ENCODE data around the gene NCAN.
"Not testable (repeated sequence)": the region's sequence is repeated elsewhere in the genome, so short reads cannot be mapped to it uniquely, and the experiment has no call there.

Gene NCAN

GRCh38 chr19:19226204-19226603, 14.4 kb downstream of the NCAN start:
- no peak for DNase-seq

DNA sequence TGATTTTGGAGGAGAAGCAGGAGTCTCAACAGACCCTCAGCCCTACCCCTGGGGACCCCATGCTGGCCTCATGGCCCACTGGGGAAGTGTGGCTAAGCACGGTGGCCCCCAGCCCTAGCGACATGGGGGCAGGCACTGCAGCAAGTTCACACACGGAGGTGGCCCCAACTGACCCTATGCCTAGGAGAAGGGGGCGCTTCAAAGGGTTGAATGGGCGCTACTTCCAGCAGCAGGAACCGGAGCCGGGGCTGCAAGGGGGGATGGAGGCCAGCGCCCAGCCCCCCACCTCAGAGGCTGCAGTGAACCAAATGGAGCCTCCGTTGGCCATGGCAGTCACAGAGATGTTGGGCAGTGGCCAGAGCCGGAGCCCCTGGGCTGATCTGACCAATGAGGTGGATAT, 14.9 kb downstream of the NCAN start:
- DNase-seq, result no peak

DNA sequence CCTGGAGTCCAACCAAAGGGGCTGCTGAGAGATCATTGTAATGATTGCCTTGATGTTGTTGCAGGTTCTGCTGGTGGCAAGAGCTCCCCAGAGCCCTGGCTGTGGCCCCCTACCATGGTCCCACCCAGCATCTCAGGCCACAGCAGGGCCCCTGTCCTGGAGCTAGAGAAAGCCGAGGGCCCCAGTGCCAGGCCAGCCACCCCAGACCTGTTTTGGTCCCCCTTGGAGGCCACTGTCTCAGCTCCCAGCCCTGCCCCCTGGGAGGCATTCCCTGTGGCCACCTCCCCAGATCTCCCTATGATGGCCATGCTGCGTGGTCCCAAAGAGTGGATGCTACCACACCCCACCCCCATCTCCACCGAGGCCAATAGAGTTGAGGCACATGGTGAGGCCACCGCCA, 15.5 kb downstream of the NCAN start:
- DNase-seq, result no peak

DNA sequence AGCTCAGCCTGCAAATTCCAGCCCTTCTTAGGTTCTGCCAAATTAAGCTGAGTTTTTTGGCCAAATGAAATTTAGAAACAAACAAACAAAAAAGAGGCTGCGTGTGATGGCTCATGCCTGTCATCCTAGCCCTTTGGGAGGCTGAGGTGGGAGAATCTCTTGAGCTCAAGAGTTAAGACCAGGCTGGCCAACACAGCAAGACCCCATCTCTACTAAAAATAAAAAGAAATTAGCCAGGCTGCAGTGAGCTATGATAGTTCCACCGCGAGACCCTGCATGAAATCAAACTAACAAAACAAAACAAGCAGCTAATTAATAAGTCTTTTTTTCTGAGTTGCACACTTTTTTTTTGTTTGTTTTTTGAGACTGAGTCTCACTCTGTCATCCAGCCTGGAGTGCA, 17.9 kb downstream of the NCAN start:
- no peak for DNase-seq

- DNase-seq, result no peak
Observed at GRCh38 chr19:19230999-19231398, 19.2 kb downstream of the NCAN start.

DNA sequence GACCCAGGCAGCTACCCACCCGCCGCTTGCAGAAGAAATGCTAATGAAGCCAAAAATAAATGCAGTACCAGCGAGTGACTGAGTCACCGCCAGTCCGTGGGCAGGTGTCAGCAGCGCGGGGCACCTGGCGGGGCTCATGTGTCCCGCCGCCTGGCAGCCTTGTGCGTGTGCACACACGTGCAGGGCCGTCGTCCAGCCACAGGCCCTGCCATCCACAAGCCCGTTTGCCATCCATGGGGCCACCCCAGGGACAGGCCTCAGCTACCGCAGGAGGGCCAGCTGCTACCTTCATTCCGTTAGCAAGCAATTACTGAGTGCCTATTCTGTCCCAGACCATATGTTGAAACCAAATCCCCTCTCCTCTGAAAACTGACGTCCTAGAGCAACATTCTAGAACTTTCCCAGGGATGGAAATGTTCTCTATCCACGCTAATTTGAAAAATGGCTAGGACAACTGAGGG, 20.5 kb downstream of the NCAN start:
- no peak for DNase-seq

DNA sequence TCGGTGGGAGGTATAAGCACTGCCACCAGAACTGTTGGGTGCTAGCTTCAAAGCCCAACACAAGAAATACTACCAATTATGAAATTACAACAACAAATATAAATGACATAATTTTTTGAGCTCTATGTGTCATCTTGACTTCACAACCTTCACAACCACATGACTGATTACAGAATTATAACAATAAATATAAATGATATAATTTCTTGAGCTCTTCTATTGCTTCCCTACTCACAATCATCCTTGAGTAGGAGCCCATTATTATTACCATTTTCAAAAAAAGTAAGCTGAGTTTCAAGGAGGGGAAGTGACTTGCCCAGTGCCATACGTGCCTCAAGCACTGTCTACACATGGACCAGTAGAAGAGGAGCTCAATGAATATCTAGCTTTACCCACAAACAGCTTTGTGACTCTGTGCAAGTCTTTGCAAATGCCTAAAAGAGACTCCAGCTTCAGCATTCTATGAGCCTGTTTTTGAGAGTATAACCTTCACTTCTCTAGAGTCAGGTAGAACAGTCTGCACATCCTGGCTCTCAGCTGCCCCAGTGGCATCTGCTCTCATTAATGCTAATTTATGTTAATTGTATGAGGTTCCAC, 22.6 kb downstream of the NCAN start:
- DNase-seq, result no peak

DNA sequence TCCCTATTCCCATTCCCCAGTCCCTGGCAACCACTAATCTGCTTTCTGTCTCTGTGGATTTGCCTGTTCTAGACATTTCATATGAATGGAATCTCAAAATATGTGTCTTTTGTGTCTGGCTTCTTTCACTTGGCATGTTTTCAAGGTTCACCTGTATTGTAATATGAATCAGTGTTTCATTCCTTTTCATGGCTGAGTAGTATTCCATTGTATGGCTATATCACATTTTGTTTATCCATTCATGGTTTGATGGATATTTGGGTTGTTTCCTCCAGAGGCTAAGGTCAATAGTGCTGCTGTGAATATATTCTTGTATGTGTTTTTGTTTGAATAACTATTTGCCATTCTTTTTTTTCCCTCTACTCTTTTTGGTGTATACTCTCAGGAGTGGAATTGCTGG, 24.4 kb downstream of the NCAN start:
- no peak for DNase-seq

DNA sequence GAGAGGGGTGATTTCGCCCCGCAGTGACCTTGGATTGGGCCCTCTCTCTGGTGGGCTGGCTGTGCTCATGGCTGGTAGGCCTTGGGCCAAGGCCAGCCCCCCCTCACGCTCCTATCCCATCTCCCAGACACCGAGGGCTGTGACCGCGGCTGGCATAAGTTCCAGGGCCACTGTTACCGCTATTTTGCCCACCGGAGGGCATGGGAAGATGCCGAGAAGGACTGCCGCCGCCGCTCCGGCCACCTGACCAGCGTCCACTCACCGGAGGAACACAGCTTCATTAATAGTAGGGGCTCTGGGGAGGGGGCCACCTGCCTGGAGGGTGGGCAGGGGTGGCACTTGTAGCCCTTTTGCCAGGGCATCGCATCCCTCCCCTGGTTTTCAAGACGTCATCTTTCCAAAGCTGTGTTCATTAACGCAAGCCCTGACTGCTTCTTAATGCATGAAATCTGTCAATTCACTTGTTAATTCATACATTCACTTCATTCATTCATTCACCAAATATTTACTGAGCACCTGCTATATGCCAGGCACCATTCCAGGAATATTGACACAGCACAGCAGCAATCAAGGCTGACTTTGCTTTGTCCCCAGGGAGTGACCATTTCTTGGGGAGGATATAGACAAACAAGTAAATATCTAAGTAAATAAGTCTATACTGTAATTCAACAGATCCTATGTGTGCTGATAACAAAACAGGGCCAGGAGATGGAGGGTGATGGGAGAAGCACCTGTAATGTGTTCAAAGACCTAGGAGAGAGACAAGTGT, 26.6 kb downstream of the NCAN start:
- no peak for DNase-seq

GRCh38 chr19:19239675-19240074, 27.9 kb downstream of the NCAN start:
- no peak for DNase-seq

DNA sequence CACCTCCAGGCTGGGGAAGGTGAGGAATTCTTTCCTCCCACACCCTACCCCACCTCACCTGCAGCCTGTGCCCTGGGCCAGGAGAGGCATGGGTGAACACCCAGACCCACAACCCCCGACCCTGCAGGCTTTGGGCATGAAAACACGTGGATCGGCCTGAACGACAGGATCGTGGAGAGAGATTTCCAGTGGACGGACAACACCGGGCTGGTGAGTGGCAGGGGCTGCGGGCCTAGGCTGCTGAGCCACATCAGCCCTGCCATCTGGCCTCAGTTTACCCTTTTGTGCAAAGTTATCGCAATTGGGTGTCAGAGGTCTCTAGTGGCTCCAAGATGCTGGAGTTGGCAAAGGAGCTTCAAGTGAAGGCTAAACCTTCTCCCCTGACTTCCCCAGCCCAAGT, 28.7 kb downstream of the NCAN start:
- DNase-seq, result no peak

DNA sequence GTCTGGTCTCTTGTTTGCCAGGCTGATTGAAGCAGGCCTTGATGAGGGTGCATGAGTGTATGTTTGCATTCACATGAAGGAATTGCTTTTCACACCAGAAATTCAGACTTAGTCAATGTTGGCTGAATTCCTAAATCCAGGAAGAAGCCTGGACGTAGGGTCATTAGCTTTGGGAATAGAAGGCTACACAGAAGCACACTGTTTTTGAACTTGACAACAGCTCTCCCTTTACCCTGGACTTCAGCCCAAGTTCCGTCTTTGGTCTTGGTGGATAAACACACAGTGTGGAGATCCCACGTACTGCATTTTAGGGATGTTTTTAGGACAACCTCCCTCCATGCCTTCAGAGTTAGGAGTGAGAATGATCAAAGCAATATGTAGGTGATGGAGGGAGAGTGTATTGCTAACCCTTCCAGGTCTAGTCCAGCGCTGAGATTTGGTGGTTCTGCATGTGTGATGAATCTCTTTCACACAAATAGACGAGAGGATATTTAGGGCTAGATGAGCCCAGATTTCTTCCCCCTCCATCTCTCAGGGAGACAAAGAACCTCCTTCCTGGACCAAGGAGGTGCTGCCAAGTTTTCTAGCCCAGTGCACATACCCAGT, 38.5 kb downstream of the NCAN start:
- DNase-seq, result no peak

DNA sequence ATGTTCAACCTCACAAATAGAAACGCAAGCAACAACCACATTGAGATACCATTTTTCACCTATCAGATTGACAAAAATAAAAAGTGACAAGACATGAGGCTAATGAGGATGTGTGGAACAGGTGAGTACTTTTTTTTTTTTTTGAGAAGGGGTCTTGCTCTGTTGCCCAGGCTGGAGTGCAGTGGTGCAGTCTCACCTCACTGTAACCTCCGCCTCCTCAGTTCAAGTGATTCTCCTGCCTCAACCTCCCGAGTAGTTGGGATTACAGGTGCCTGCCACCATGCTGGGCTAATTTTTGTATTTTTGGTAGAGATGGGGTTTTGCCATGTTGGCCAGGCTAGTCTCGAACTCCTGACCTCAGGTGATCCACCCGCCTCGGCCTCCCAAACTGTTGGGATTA, 41.7 kb downstream of the NCAN start:
- DNase-seq, result not testable (repeated sequence)

DNA sequence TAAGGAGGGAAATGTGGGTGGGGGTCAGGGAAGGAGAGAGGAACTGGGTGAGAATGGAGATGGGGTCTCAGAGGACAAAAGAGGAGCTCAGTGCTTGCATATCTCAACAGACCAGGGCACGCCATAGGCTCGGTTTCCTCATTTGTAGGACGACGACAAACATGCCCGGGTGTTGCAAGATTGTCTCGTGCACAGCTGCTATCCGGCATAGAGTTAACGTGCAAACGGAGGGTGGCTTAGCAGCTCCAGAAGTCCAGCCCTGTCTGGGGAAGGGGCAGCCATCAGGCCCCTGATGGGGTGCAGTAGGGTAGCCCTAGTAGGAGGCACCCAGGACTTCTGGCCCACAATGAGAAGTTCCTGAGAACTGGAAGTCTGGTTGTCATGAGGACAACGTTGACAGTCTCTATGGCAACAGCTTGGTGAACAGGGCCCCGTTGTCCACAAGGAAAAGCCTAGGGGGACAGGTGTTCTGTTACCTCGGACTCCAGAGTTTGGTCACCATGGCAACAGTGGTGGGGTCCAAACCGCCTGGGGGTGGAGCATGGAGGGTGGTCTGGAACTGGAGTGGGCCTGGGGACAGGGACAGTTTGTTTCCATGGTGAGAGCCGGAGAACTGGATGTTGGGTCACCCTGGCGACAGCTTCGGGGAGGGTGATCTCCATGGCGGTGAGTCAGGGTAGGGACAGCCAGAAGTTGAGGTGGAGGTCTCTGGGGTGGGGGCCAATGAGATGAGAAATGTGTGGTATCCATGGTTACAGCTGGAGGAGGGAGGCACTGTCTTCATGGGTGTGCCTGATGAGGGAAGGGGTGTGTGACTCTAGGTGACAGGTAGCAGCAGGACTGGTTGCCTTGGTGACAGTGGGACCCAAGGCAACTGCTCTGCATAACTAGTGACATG, 44.6 kb downstream of the NCAN start:
- DNase-seq, result peak; percentile 20

GRCh38 chr19:19257137-19257536, 45.4 kb downstream of the NCAN start:
- DNase-seq, result no peak

DNA sequence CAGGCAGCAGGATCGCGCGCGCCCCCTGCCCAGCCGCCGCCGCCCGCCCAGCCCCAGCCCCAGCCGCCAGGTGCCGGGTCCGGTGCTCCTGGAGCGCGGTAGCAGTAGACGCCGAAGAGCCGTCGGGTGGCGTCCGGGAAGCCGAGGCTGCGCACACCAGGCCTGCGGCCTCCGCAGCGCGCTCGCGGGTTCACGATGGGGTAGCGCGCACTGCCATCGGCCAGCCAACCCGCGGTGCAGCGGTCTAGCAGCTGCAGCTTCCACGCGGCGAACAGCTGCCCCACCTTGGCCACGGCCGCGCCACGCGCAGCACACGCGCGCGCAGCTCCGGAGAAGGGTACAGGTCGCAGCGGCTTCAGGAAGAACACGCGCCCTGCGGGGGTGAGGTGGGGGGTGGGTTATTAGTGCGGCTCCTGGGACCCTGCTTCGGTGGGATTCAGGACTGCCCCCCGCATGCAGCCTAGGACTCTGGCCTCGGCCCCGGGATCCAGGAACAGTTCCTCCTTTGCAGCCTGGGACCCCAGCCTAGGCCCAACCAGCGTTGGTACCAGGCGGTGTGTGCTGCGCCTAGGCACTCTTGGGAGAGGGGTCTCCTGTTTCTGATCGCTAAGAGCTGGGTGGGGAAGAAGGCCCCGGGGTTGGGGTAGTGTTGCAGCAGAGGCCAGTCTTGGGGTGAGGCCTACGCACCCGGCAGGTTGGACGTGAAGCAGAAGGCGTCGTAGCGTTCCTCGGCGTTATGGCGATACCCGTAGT, 46.3 kb downstream of the NCAN start:
- DNase-seq, result no peak

DNA sequence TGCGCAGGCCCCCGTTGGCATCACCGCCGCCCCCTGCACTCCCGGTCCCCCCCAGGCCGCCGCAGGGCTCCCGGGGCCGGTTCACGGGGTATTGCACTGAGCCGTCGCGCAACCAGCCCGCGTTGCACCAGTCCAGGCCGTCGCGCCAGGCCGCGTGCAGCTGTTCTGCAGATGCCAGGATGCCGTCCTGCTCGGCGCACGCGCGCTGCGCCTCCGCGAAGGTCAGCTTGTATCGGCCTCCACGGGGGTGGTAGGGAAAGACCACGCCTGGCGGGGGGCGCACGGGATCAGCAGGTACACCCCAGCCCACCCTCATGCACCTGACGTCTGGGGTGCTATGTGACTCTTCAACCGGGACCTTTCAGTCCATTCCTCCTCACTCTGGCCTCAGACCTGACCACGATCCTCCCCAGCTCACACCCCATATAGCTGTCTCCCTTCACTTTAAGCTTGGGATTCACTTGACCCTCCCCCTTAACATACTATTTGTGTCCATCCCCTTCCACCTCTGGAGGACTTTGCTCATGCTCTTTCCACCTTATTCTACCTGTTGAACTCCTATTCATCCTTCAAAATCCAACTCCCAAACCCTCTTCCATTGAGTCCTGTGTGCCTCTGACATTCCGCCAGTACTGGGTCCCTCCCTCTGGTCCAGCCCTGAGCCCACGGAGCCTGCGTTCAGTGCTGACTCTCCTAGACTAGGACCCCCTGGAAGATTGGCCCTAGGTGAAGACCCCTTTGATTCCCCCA, 47.0 kb downstream of the NCAN start:
- DNase-seq, result no peak

DNA sequence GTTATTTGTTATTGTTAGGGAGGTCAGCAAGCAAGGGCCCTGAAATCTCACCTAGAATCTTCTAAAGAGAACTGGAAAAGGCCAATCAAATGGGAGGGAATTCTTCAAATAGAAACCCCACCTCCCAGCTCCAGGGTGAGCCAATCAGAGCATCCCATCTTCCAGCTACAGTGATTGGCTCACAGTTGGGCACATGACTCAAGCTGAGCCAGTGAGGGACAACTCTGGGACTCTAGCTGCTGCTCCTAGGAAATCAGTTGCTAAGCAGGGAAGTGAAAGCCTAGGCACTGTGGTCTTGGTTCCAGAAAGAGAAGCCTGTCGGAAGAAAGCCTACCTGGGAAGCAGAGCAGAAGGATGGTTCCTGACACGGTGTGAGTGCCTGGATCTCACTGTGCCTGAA, 48.0 kb downstream of the NCAN start:
- DNase-seq, result no peak

DNA sequence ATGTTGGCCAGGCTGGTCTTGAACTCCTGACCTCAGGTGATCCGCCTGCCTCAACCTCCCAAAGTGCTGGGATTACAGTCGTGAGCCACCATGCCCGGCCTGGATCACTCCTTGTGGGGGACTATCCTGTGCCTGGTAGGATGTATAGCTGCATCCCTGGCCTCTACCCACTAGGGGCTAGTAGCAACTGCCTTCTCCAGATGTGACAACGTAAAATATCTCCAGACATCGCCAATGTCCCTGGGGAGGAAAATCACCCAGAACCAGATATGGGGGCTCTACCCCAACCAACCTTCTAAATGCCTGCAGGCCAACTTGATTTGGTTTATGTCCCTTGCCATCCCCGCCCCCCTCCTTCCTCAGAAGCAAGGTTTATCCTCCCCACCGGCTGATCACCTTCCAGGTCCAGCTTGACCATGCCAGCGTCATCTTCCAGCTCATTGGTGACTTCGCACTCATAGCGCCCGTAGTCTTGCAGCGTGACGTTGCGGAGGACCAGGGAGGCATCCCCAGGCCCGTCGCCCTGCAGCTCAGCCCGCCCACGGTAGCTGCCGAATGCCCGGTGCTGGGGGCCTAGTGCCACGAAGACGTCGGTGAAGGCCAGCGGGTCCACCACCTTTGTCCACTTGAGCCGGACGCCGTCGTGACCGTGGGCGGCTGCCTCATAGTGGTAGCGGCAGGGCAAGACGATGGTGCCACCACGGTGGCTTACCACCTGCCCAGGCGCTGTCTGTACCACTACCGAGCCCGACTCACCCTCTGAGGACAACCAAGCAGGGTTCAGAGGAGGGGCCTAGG, 48.9 kb downstream of the NCAN start:
- no peak for DNase-seq

- no peak for DNase-seq
Observed at GRCh38 chr19:19261350-19262189, 49.8 kb downstream of the NCAN start.

Measured in NCI-H2029 (cell line).